CD4-positive, alpha-beta T cell (primary cell): ENCODE data around the gene CNTN4. TPM values are rescaled to one million over a fixed set of nuclear protein-coding genes. Genes with fewer than 3 reads are reported as not detected.

Experiments
- ATAC-seq: fragments of 200-7000 bp; cut with Tn5 transposase; one replicate; pipeline ENCODE4 v1.10.0; 2022; ENCODE audit warnings: mild to moderate bottlenecking; ENCODE audit not compliant: poor library complexity
- CTCF ChIA-PET: fragments of 350-600 bp; sonication (Branson Sonifier 250); formaldehyde crosslinking; loops from one replicate; lab custom pipeline; 2021; ENCODE audit warnings: antibody characterized with exemption, inconsistent platforms; lab: Charles Lee
- POLR2A ChIA-PET: fragments of 350-600 bp; sonication (Branson Sonifier 250); formaldehyde crosslinking; loops from one replicate; lab custom pipeline; 2021; ENCODE audit warnings: antibody characterized with exemption, inconsistent platforms; lab: Charles Lee
- DNase-seq, 14 experiments: peaks; one replicate each; pipeline ENCODE4 v3.0.0-alpha.2; 2013 to 2020; ENCODE audit warnings: mixed read lengths in 2 of 14
- H3K27ac ChIP-seq, 2 donors: one replicate each; pipeline versions ENCODE4 v1.5.1 to v1.7.0; 2013; ENCODE audit warnings: low read length in 2 of 2, low read depth in 1 of 2, mild to moderate bottlenecking in 1 of 2
- H3K27me3 ChIP-seq, 2 experiments: 1 replicate in 1 of 2; 2 replicates in 1 of 2; pipeline versions ENCODE4 v1.6.1 to v1.7.0; 2013; ENCODE audit warnings: low read length in 2 of 2, control low read depth in 1 of 2, mild to moderate bottlenecking in 1 of 2, moderate library complexity in 1 of 2; ENCODE audit not compliant: insufficient read depth in 2 of 2, control insufficient read depth in 1 of 2
- H3K36me3 ChIP-seq: one replicate; pipeline ENCODE4 v1.6.1; 2013; ENCODE audit warnings: low read length, control low read depth; ENCODE audit not compliant: insufficient read depth
- H3K4me1 ChIP-seq: one replicate; pipeline ENCODE4 v1.6.1; 2013; ENCODE audit warnings: low read length, control low read depth; ENCODE audit not compliant: insufficient read depth
- H3K4me3 ChIP-seq: one replicate; pipeline ENCODE4 v1.5.1; 2013; ENCODE audit warnings: mild to moderate bottlenecking, low read length, moderate library complexity
- H3K9me3 ChIP-seq, 2 experiments: 1 replicate in 1 of 2; 2 replicates in 1 of 2; pipeline versions ENCODE4 v1.6.1 to v1.7.0; 2013; ENCODE audit warnings: low read length in 2 of 2, mild to moderate bottlenecking in 2 of 2, control low read depth in 1 of 2, moderate library complexity in 1 of 2; ENCODE audit not compliant: control insufficient read depth in 1 of 2, insufficient read depth in 1 of 2
- H3K27ac Mint-ChIP-seq: one replicate; pipeline ENCODE4 v1.8.0; 2020; ENCODE audit warnings: mixed read lengths
- H3K27me3 Mint-ChIP-seq: one replicate; pipeline ENCODE4 v1.8.0; 2021; ENCODE audit warnings: mixed read lengths
- H3K36me3 Mint-ChIP-seq: one replicate; pipeline ENCODE4 v1.8.0; 2021; ENCODE audit warnings: low read depth, mixed read lengths
- H3K4me1 Mint-ChIP-seq: one replicate; pipeline ENCODE4 v1.8.0; 2021; ENCODE audit warnings: low read depth, mixed read lengths
- H3K4me3 Mint-ChIP-seq: one replicate; pipeline ENCODE4 v1.8.0; 2020; ENCODE audit warnings: mild to moderate bottlenecking, mixed read lengths
- H3K9me3 Mint-ChIP-seq: one replicate; pipeline ENCODE4 v1.8.0; 2020; ENCODE audit warnings: mixed read lengths
- intact Hi-C, 2 experiments: fragments of 100-400 bp; cut with DNase I in 1 of 2; cut with micrococcal nuclease in 1 of 2; formaldehyde crosslinking; loops; one replicate each; pipeline versions ENCODE4 v1.15.1 to v1.9.0; 2023 to 2025; cut with DNase I, micrococcal nuclease
- total RNA-seq, 174 experiments: library from RNA in 2 of 174; stranded (reverse) in 2 of 174; gene quantifications; one replicate each; pipeline ENCODE4 v1.2.3 and lab custom pipeline; 2021 to 2026
- TF ChIP-seq, protein P1 (sequence below): fragments of 200-600 bp; IDR thresholded peaks from one replicate; pipeline ENCODE4 v1.8.0; 2022; ENCODE audit warnings: antibody characterized with exemption, mild to moderate bottlenecking

CNTN4 gene
- total RNA-seq, 2 experiments from 2014 or later: not detected

DNA sequence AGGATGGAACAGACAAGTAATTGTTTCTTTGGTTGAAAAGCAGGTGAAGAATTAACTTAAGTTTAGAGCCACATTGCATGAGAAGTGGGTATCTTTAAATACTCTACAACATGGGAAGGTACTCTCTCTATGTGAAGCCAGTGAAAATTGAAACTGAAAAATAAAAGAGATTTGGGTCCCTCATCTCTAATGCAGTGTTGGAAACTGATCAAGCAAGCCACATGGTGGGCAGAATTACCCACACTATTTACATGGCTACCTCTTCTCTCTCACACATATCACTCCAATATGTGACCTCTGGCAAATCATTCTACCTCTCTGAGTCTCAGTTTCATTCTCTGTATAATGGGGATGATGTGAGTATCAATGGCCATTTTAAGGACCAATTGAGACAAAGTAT lies 672.5 kb downstream of the CNTN4 start:
- ATAC-seq: no peak
- H3K4me1 ChIP-seq: no peaks in the 10 kb centered on the region
- H3K4me3 ChIP-seq: no peak overlapping the region
- H3K9me3 ChIP-seq: no peaks in the 10 kb centered on the region
- POLR2A ChIA-PET: no interaction called here
- Mint-ChIP-seq H3K4me3 (no peak overlapping the region), H3K27ac (no peak overlapping the region), H3K36me3 (no peaks in the 10 kb centered on the region), H3K4me1 (no peaks in the 10 kb centered on the region), H3K27me3 (peaks cover 9% of the 10 kb centered on the region), H3K9me3 (no peaks in the 10 kb centered on the region)
- no peak overlapping the region for H3K27ac ChIP-seq
- CTCF ChIA-PET: no interaction called here
- no peak for DNase-seq
- TF ChIP-seq, protein P1, sequence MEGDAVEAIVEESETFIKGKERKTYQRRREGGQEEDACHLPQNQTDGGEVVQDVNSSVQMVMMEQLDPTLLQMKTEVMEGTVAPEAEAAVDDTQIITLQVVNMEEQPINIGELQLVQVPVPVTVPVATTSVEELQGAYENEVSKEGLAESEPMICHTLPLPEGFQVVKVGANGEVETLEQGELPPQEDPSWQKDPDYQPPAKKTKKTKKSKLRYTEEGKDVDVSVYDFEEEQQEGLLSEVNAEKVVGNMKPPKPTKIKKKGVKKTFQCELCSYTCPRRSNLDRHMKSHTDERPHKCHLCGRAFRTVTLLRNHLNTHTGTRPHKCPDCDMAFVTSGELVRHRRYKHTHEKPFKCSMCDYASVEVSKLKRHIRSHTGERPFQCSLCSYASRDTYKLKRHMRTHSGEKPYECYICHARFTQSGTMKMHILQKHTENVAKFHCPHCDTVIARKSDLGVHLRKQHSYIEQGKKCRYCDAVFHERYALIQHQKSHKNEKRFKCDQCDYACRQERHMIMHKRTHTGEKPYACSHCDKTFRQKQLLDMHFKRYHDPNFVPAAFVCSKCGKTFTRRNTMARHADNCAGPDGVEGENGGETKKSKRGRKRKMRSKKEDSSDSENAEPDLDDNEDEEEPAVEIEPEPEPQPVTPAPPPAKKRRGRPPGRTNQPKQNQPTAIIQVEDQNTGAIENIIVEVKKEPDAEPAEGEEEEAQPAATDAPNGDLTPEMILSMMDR: no peak
- H3K27me3 ChIP-seq: no peaks in the 10 kb centered on the region
- intact Hi-C loops: no loop called here
- no peaks in the 10 kb centered on the region for H3K36me3 ChIP-seq

DNA sequence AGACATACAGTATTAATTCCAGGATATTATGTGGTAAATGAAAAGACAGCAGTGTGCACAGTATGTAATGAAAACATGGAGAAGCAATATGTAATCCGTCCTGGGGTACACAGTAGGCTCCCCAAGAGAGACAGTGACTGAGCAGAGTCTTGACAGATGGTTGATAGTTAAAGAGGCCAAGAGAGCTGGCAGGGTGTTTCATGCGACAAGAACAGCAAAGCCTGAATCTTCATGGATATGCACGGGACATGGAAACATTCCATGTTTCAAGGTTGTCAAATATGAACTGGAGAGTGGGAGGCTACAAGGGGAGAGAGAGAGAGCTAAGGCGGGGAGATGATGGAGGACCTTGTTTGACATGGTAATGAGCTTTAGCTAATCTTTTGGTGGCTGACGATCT lies 673.1 kb downstream of the CNTN4 start:
- ChIA-PET POLR2A (no interaction called here), CTCF (no interaction called here)
- H3K27ac Mint-ChIP-seq: no peak overlapping the region
- ATAC-seq (no peak), DNase-seq (no peak)
- Histone ChIP-seq H3K4me1 (no peaks in the 10 kb centered on the region), H3K9me3 (no peaks in the 10 kb centered on the region), H3K27ac (no peak overlapping the region), H3K27me3 (no peaks in the 10 kb centered on the region), H3K4me3 (no peak overlapping the region), H3K36me3 (no peaks in the 10 kb centered on the region)
- no peak overlapping the region for H3K4me3 Mint-ChIP-seq
- H3K4me1 Mint-ChIP-seq: no peaks in the 10 kb centered on the region
- TF ChIP-seq, protein P1: no peak
- no peaks in the 10 kb centered on the region for H3K36me3 Mint-ChIP-seq
- intact Hi-C loops: no loop called here
- peaks cover 9% of the 10 kb centered on the region for H3K27me3 Mint-ChIP-seq
- no peaks in the 10 kb centered on the region for H3K9me3 Mint-ChIP-seq

DNA sequence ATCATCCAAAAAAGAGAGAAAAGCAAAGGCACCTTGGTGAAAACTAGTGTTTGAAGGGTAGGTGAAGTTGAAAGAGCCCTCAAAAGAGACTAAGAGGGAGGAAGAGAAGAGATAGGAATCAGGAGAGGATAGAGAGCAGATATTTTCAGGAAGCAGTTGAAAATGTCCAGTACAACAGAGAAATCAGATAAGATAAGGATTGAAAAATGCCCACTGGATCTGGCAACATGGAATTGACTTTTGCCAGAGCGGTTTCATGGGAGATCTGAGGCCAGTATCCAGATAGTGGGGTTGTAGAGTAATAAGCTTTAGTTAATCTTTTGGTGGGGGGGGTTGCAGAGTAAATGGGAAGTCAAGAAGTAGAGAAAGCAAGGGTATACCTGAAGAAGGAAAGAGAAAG lies 674.1 kb downstream of the CNTN4 start:
- no peak for DNase-seq

More for the DNA sequence above, 674.1 kb downstream of the CNTN4 start:
- H3K27me3 ChIP-seq: no peaks in the 10 kb centered on the region
- no peaks in the 10 kb centered on the region for H3K9me3 ChIP-seq
- H3K4me3 Mint-ChIP-seq: no peak overlapping the region
- no peak overlapping the region for H3K27ac ChIP-seq
- no peaks in the 10 kb centered on the region for H3K27me3 Mint-ChIP-seq
- TF ChIP-seq, protein P1: no peak
- H3K4me1 Mint-ChIP-seq: no peaks in the 10 kb centered on the region
- H3K4me1 ChIP-seq: no peaks in the 10 kb centered on the region
- CTCF ChIA-PET: no interaction called here
- H3K36me3 Mint-ChIP-seq: no peaks in the 10 kb centered on the region
- H3K36me3 ChIP-seq: no peaks in the 10 kb centered on the region
- no peak overlapping the region for H3K27ac Mint-ChIP-seq
- POLR2A ChIA-PET: no interaction called here
- H3K4me3 ChIP-seq: no peak overlapping the region
- intact Hi-C loops: no loop called here
- no peaks in the 10 kb centered on the region for H3K9me3 Mint-ChIP-seq
- no peak for ATAC-seq
